H1 (cell line): ENCODE data around the gene PDE8B. TPM values are rescaled to one million over a fixed set of nuclear protein-coding genes. Genes with fewer than 3 reads are reported as not detected.

ENCODE experiments used
- CTCF ChIA-PET: fragments of 300-600 bp; sonication (Branson Sonifier 250); formaldehyde crosslinking; loops from one replicate; lab custom pipeline; 2021; ENCODE audit not compliant: partially characterized antibody; lab: Charles Lee
- POLR2A ChIA-PET: fragments of 300-600 bp; sonication (Branson Sonifier 250); formaldehyde crosslinking; loops from one replicate; lab custom pipeline; 2021; ENCODE audit warnings: inconsistent platforms; ENCODE audit not compliant: partially characterized antibody; lab: Charles Lee
- DNase-seq, 2 experiments: peaks; one replicate each; pipeline versions ENCODE4 v3.0.0 to v3.0.0-alpha.2; 2010 to 2022; ENCODE audit warnings: low spot score in 2 of 2, low read depth in 1 of 2, mixed read lengths in 1 of 2
- FAIRE-seq: peaks from 2 replicates; lab custom pipeline; 2011; peaks lifted over from hg19 to GRCh38; lab: Jason Lieb, UNC
- H2AFZ ChIP-seq: 2 replicates; pipeline ENCODE4 v1.8.1; 2012; ENCODE audit warnings: low read length, inconsistent platforms
- H2AK5ac ChIP-seq: 2 replicates; pipeline ENCODE4 v1.6.1; 2013; ENCODE audit warnings: low read depth, low read length
- H2BK120ac ChIP-seq: replicated peaks from 2 replicates; pipeline ENCODE3; 2013; ENCODE audit warnings: low read depth, low read length, inconsistent platforms
- H2BK12ac ChIP-seq: 2 replicates; pipeline ENCODE4 v1.6.1; 2013; ENCODE audit warnings: low read depth, low read length
- H2BK15ac ChIP-seq: 2 replicates; pipeline ENCODE4 v1.6.1; 2013; ENCODE audit warnings: low read length
- H2BK20ac ChIP-seq: 2 replicates; pipeline ENCODE4 v1.6.1; 2013; ENCODE audit warnings: low read length
- H2BK5ac ChIP-seq: 2 replicates; pipeline ENCODE4 v1.6.1; 2013; ENCODE audit warnings: low read depth, low read length
- H3K14ac ChIP-seq: 2 replicates; pipeline ENCODE4 v1.6.1; 2013; ENCODE audit warnings: inconsistent platforms; ENCODE audit not compliant: insufficient read length
- H3K18ac ChIP-seq: 2 replicates; pipeline ENCODE4 v1.6.1; 2013; ENCODE audit warnings: low read length; ENCODE audit errors: extremely low read depth
- H3K23ac ChIP-seq: 2 replicates; pipeline ENCODE4 v1.6.1; 2013; ENCODE audit warnings: inconsistent platforms; ENCODE audit not compliant: insufficient read length
- H3K23me2 ChIP-seq: 2 replicates; pipeline ENCODE4 v1.6.1; 2013; ENCODE audit warnings: low read depth, low read length
- H3K27ac ChIP-seq: 2 replicates; pipeline ENCODE4 v1.6.1; 2011; ENCODE audit warnings: low read depth, low read length, inconsistent platforms
- H3K27me3 ChIP-seq, 4 experiments: replicated peaks in 1 of 4; 1 replicate in 1 of 4; 2 replicates in 3 of 4; pipeline versions ENCODE4 v1.6.1 to v1.8.1; 2011 to 2013; ENCODE audit warnings: low read length in 3 of 4, mild to moderate bottlenecking in 3 of 4, inconsistent platforms in 2 of 4, mixed read lengths in 2 of 4, moderate library complexity in 1 of 4; ENCODE audit not compliant: control insufficient read depth in 3 of 4, insufficient read depth in 3 of 4; ENCODE audit errors: extremely low read depth in 1 of 4
- H3K36me3 ChIP-seq, 4 experiments: 2 replicates each; pipeline versions ENCODE4 v1.6.1 to v1.8.1; 2011 to 2013; ENCODE audit warnings: mild to moderate bottlenecking in 4 of 4, low read length in 3 of 4, moderate library complexity in 2 of 4, control low read depth in 1 of 4, inconsistent platforms in 1 of 4; ENCODE audit not compliant: insufficient read depth in 4 of 4, control insufficient read depth in 2 of 4
- H3K4ac ChIP-seq: replicated peaks from 2 replicates; pipeline ENCODE3; 2013; ENCODE audit warnings: low read length, low read depth, mixed read lengths, inconsistent platforms; ENCODE audit not compliant: insufficient read length
- H3K4me1 ChIP-seq, 4 experiments: replicated peaks in 1 of 4; 1 replicate in 1 of 4; 2 replicates in 3 of 4; pipeline versions ENCODE4 v1.6.1 to v1.8.1; 2011 to 2013; ENCODE audit warnings: low read length in 3 of 4, inconsistent platforms in 2 of 4, mixed read lengths in 1 of 4; ENCODE audit not compliant: insufficient read depth in 4 of 4, control insufficient read depth in 3 of 4
- H3K4me2 ChIP-seq, 2 experiments: 2 replicates each; pipeline versions ENCODE4 v1.6.1 to v1.8.1; 2011 to 2013; ENCODE audit warnings: low read depth in 2 of 2, low read length in 2 of 2, control low read depth in 1 of 2, inconsistent platforms in 1 of 2, mild to moderate bottlenecking in 1 of 2; ENCODE audit not compliant: insufficient read depth in 1 of 2
- H3K4me3 ChIP-seq, 4 experiments: fragments of 200-600, 300-600 bp in 1 of 4; sonication (generic), shearing (Covaris generic), sonication (Bioruptor Twin) in 1 of 4; 2 replicates each; pipeline versions ENCODE4 v1.5.1 to v1.8.1; 2011 to 2016; ENCODE audit warnings: low read length in 4 of 4, low read depth in 3 of 4, control low read depth in 2 of 4, inconsistent platforms in 2 of 4, mild to moderate bottlenecking in 2 of 4, mixed read lengths in 1 of 4, moderate library complexity in 1 of 4; ENCODE audit not compliant: insufficient read depth in 2 of 4; ENCODE audit errors: extremely low read depth in 1 of 4
- H3K56ac ChIP-seq: replicated peaks from 2 replicates; pipeline ENCODE3; 2013; ENCODE audit warnings: low read depth, mild to moderate bottlenecking, mixed read lengths, low read length, inconsistent platforms; ENCODE audit not compliant: insufficient read length
- H3K79me1 ChIP-seq: 2 replicates; pipeline ENCODE4 v1.6.1; 2013; ENCODE audit warnings: low read depth, low read length, control low read depth
- H3K79me2 ChIP-seq, 2 experiments: 2 replicates each; pipeline versions ENCODE4 v1.6.1 to v1.8.1; 2012 to 2013; ENCODE audit warnings: low read length in 2 of 2, mild to moderate bottlenecking in 2 of 2, inconsistent platforms in 1 of 2; ENCODE audit not compliant: insufficient read depth in 2 of 2, control insufficient read depth in 1 of 2
- H3K9ac ChIP-seq, 4 experiments: replicated peaks in 1 of 4; 1 replicate in 1 of 4; 2 replicates in 3 of 4; pipeline versions ENCODE4 v1.6.1 to v1.8.1; 2011 to 2013; ENCODE audit warnings: low read depth in 3 of 4, low read length in 3 of 4, control low read depth in 2 of 4, mild to moderate bottlenecking in 2 of 4, moderate library complexity in 2 of 4, inconsistent platforms in 1 of 4; ENCODE audit errors: extremely low read depth in 1 of 4
- H3K9me3 ChIP-seq, 2 experiments: 2 replicates each; pipeline versions ENCODE4 v1.6.1 to v1.8.1; 2012 to 2013; ENCODE audit warnings: mild to moderate bottlenecking in 2 of 2, moderate library complexity in 2 of 2, control low read depth in 1 of 2, inconsistent platforms in 1 of 2, low read depth in 1 of 2, low read length in 1 of 2, mixed read lengths in 1 of 2; ENCODE audit not compliant: insufficient read depth in 2 of 2
- H4K20me1 ChIP-seq, 2 experiments: replicated peaks in 1 of 2; 2 replicates each; pipeline versions ENCODE3 to v1.8.1; 2011 to 2013; ENCODE audit warnings: inconsistent platforms in 2 of 2, low read length in 2 of 2, mild to moderate bottlenecking in 1 of 2; ENCODE audit not compliant: insufficient read depth in 2 of 2, control insufficient read depth in 1 of 2
- H4K5ac ChIP-seq: 2 replicates; pipeline ENCODE4 v1.6.1; 2013; ENCODE audit warnings: low read length, low read depth, mixed read lengths, inconsistent platforms; ENCODE audit not compliant: insufficient read length
- H4K8ac ChIP-seq: 2 replicates; pipeline ENCODE4 v1.8.0; 2013; ENCODE audit warnings: mild to moderate bottlenecking, moderate library complexity, low read length, inconsistent platforms; ENCODE audit not compliant: insufficient read depth; ENCODE audit errors: extremely low read depth
- H4K91ac ChIP-seq: replicated peaks from 2 replicates; pipeline ENCODE3; 2013; ENCODE audit warnings: low read length, mixed read lengths, inconsistent platforms; ENCODE audit not compliant: insufficient read length
- CEBPB ChIP-seq: IDR thresholded peaks from 2 replicates; pipeline ENCODE4 v1.6.1; 2012; ENCODE audit warnings: low read depth, low read length
- CHD1 ChIP-seq: IDR thresholded peaks from 2 replicates; pipeline ENCODE4 v1.6.1; 2012; ENCODE audit warnings: low read depth, low read length, improper control_type of control experiment
- CTBP2 ChIP-seq: IDR thresholded peaks from 2 replicates; pipeline ENCODE4 v1.7.0; 2011; ENCODE audit warnings: borderline replicate concordance, mild to moderate bottlenecking, moderate library complexity, mixed read lengths, low read length; ENCODE audit not compliant: insufficient read depth, insufficient read length
- EGR1 ChIP-seq: IDR thresholded peaks from 2 replicates; pipeline ENCODE4 v1.6.1; 2011; ENCODE audit warnings: low read depth, low read length, borderline replicate concordance
- FOSL1 ChIP-seq: IDR thresholded peaks from 2 replicates; pipeline ENCODE4 v1.6.1; 2011; ENCODE audit warnings: mild to moderate bottlenecking, low read depth, low read length, moderate library complexity; ENCODE audit not compliant: insufficient read depth
- KDM5A ChIP-seq: fragments of 200-600 bp; IDR thresholded peaks from 2 replicates; pipeline ENCODE4 v1.7.1; 2012; ENCODE audit warnings: mild to moderate bottlenecking, low read length, inconsistent platforms, mixed read lengths
- POLR2AphosphoS5 ChIP-seq: IDR thresholded peaks from 2 replicates; pipeline ENCODE4 v1.6.1; 2011; ENCODE audit warnings: low read depth, low read length
- RBBP5 ChIP-seq: IDR thresholded peaks from 2 replicates; pipeline ENCODE4 v1.7.1; 2012; ENCODE audit warnings: low read depth, mild to moderate bottlenecking, inconsistent platforms, low read length, moderate library complexity, borderline replicate concordance
- SAP30 ChIP-seq: fragments of 300-600 bp; sonication (generic); IDR thresholded peaks from 2 replicates; pipeline ENCODE4 v1.7.1; 2012; ENCODE audit warnings: low read length, moderate library complexity, mild to moderate bottlenecking, inconsistent platforms; ENCODE audit not compliant: insufficient read depth, insufficient replicate concordance
- SIRT6 ChIP-seq: IDR thresholded peaks from one replicate; pipeline ENCODE4 v1.7.1; 2012; ENCODE audit warnings: low read length, inconsistent platforms
- TAF7 ChIP-seq: optimal IDR thresholded peaks from 2 replicates; pipeline ENCODE3; 2011; ENCODE audit warnings: low read depth, mild to moderate bottlenecking, inconsistent platforms, low read length, moderate library complexity, borderline replicate concordance
- polyA plus RNA-seq, 7 experiments: library from polyadenylated mRNA; depleted of rRNA in 3 of 7; stranded (reverse) in 5 of 7; unstranded in 2 of 7; fragments of >200 nt in 5 of 7; fragments of 200-250 nt in 2 of 7; gene quantifications; 1 replicate in 5 of 7; 2 replicates in 1 of 7; 4 replicates in 1 of 7; pipeline versions ENCODE4 v1.2.1 to v1.2.3, GENCODE V29; 2011 to 2013; ENCODE audit warnings: missing spikeins in 2 of 7, mixed read lengths in 2 of 7
- total RNA-seq: library from RNA; stranded (reverse); fragmentation: NEBNext Ultra II Directional; extraction: Animal tissue kit (Norgen Biotek cat#: 25700); gene quantifications from 2 replicates; pipeline ENCODE4 v1.2.1, GENCODE V29; 2021
- TF ChIP-seq, protein P1 (sequence below): IDR thresholded peaks from 2 replicates; pipeline ENCODE4 v1.6.1; 2012; ENCODE audit warnings: low read length, inconsistent platforms

Gene PDE8B
- total and polyA plus RNA-seq, 2 of the 8 experiments (the other 6 are each of a cell fraction or from before 2014, with no cell fraction given), result 0.32 to 1.1 TPM

DNA sequence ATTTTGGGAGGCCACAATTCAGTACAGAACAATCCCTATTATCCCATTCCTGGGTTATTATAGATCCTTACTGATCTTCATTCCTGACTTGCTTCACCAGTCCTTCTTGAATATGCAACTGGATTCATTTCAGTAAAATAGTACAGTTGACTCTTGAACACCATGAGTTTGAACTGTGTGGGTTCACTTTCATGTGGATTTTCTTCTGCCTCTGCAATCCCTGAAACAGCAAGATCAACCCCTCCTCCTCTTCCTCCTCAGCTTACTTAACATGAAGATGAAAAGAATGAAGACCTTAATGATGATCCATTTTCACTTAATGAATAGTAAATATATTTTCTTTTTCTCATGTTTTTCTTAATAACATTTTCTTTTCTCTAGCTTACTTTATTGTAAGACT, 8.3 kb upstream of the PDE8B start:
- H2BK5ac ChIP-seq, result no peak overlapping the region
- H3K9ac ChIP-seq, result no peak overlapping the region
- no peaks in the 10 kb centered on the region for H3K9me3 ChIP-seq
- no peak overlapping the region for H2AK5ac ChIP-seq
- no peaks in the 10 kb centered on the region for H3K79me2 ChIP-seq
- H2AFZ ChIP-seq, result no peak overlapping the region
- no peaks in the 10 kb centered on the region; a peak in 1 of 7 replicates for H3K27me3 ChIP-seq
- H2BK20ac ChIP-seq, result no peak overlapping the region
- no peak overlapping the region for H3K18ac ChIP-seq
- no peak overlapping the region for H4K91ac ChIP-seq
- H4K8ac ChIP-seq, result no peak overlapping the region
- H3K27ac ChIP-seq, result no peak overlapping the region
- no peak overlapping the region for H2BK120ac ChIP-seq
- ChIA-PET CTCF (interaction anchor here (1.1 kb wide), 1 partner anchor 16 kb away, joined by 5 read pairs; no protein-coding TSS in a partner anchor), POLR2A (no interaction called here)
- no peaks in the 10 kb centered on the region for H3K36me3 ChIP-seq
- H3K23me2 ChIP-seq, result no peaks in the 10 kb centered on the region
- no peak overlapping the region for H3K4me3 ChIP-seq
- no peak for DNase-seq
- no peak overlapping the region for H3K56ac ChIP-seq
- FAIRE-seq, result no peak
- no peaks in the 10 kb centered on the region for H3K4me1 ChIP-seq
- no peak overlapping the region for H3K4me2 ChIP-seq
- H3K23ac ChIP-seq, result no peak overlapping the region
- H3K4ac ChIP-seq, result no peak overlapping the region
- no peaks in the 10 kb centered on the region for H4K20me1 ChIP-seq
- no peak overlapping the region for H3K14ac ChIP-seq
- H2BK12ac ChIP-seq, result no peak overlapping the region
- no peak overlapping the region for H2BK15ac ChIP-seq
- H3K79me1 ChIP-seq, result no peaks in the 10 kb centered on the region
- H4K5ac ChIP-seq, result no peak overlapping the region
- TF ChIP-seq, protein P1, sequence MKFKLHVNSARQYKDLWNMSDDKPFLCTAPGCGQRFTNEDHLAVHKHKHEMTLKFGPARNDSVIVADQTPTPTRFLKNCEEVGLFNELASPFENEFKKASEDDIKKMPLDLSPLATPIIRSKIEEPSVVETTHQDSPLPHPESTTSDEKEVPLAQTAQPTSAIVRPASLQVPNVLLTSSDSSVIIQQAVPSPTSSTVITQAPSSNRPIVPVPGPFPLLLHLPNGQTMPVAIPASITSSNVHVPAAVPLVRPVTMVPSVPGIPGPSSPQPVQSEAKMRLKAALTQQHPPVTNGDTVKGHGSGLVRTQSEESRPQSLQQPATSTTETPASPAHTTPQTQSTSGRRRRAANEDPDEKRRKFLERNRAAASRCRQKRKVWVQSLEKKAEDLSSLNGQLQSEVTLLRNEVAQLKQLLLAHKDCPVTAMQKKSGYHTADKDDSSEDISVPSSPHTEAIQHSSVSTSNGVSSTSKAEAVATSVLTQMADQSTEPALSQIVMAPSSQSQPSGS, result no peak
- TF ChIP-seq EGR1, result no peak
- no peak for TF ChIP-seq CEBPB
- TF ChIP-seq SIRT6, result no peak
- TF ChIP-seq SAP30, result no peak
- TF ChIP-seq KDM5A, result no peak
- no peak for TF ChIP-seq TAF7
- TF ChIP-seq FOSL1, result no peak
- no peak for TF ChIP-seq RBBP5
- no peak for TF ChIP-seq CHD1
- no peak for TF ChIP-seq CTBP2
- TF ChIP-seq POLR2AphosphoS5, result no peak
